Measurements from ENCODE around the gene FRMD3.

The FRMD3 gene

GRCh38 chr9:83491995-83492394 lies 46.2 kb downstream of the FRMD3 start:
- FAIRE-seq, result no peak
- no peak for DNase-seq (ENCODE audit: insufficient read length, low spot score)
- TF ChIP-seq CTCF (IDR thresholded peaks at IDR 0.05; ENCODE audit: insufficient read depth, missing control alignments), result no peak

GRCh38 chr9:83491413-83491812 lies 46.8 kb downstream of the FRMD3 start:
- no peak for FAIRE-seq
- TF ChIP-seq CTCF (IDR thresholded peaks at IDR 0.05; ENCODE audit: insufficient read depth, missing control alignments), result no peak
- no peak for DNase-seq (ENCODE audit: insufficient read length, low spot score)

- FAIRE-seq (no peak), DNase-seq (ENCODE audit: insufficient read length, low spot score) (no peak)
- TF ChIP-seq CTCF (IDR thresholded peaks at IDR 0.05; ENCODE audit: insufficient read depth, missing control alignments), result no peak
Measured at GRCh38 chr9:83489961-83490360, 48.2 kb downstream of the FRMD3 start.

- FAIRE-seq (no peak), DNase-seq (ENCODE audit: insufficient read length, low spot score) (no peak)
- TF ChIP-seq CTCF (IDR thresholded peaks at IDR 0.05; ENCODE audit: insufficient read depth, missing control alignments), result no peak
Measured at GRCh38 chr9:83484990-83485389, 53.2 kb downstream of the FRMD3 start.

- DNase-seq (ENCODE audit: insufficient read length, low spot score), result no peak
- FAIRE-seq, result no peak
- no peak for TF ChIP-seq CTCF (IDR thresholded peaks at IDR 0.05; ENCODE audit: insufficient read depth, missing control alignments)
Measured at GRCh38 chr9:83483223-83483622, 55.0 kb downstream of the FRMD3 start.

GRCh38 chr9:83479765-83480164 lies 58.4 kb downstream of the FRMD3 start:
- FAIRE-seq, result no peak
- no peak for DNase-seq (ENCODE audit: insufficient read length, low spot score)
- TF ChIP-seq CTCF (IDR thresholded peaks at IDR 0.05; ENCODE audit: insufficient read depth, missing control alignments), result no peak

- DNase-seq (ENCODE audit: insufficient read length, low spot score) (no peak), FAIRE-seq (no peak)
- TF ChIP-seq CTCF (IDR thresholded peaks at IDR 0.05; ENCODE audit: insufficient read depth, missing control alignments), result no peak
Measured at GRCh38 chr9:83477571-83477970, 60.6 kb downstream of the FRMD3 start.
